Lower lobe of right lung (tissue), 2 donors: Measurements from ENCODE around the gene MAN2A2. TPM values are rescaled to one million over a fixed set of nuclear protein-coding genes. Genes with fewer than 3 reads are reported as not detected.

Experiments used
- ATAC-seq, 2 donors: fragments of 200-7000 bp; cut with Tn5 transposase; one replicate each; pipeline ENCODE4 v1.9.1; 2020 to 2022; ENCODE audit warnings: mild to moderate bottlenecking in 2 of 2, moderate library complexity in 2 of 2
- DNase-seq: peaks from one replicate; pipeline ENCODE4 v3.0.0-alpha.2; 2020
- H3K27ac ChIP-seq: fragments of 200-600 bp; one replicate; pipeline ENCODE4 v1.8.0; 2022
- H3K27me3 ChIP-seq: fragments of 200-600 bp; one replicate; pipeline ENCODE4 v1.8.0; 2022; ENCODE audit warnings: low read depth
- H3K36me3 ChIP-seq: fragments of 200-600 bp; one replicate; pipeline ENCODE4 v1.8.0; 2022; ENCODE audit warnings: mild to moderate bottlenecking
- H3K4me1 ChIP-seq: fragments of 200-600 bp; one replicate; pipeline ENCODE4 v1.8.0; 2022
- H3K4me3 ChIP-seq: fragments of 200-600 bp; one replicate; pipeline ENCODE4 v1.8.0; 2022; ENCODE audit warnings: mild to moderate bottlenecking
- H3K9me3 ChIP-seq: fragments of 200-600 bp; one replicate; pipeline ENCODE4 v1.8.0; 2022
- intact Hi-C: fragments of 100-400 bp; cut with DNase I; formaldehyde crosslinking; loops from one replicate; pipeline ENCODE4 v1.11.0; 2022
- total RNA-seq: library from RNA; stranded (reverse); fragmentation: NEBNext Ultra II Directional; extraction: Animal tissue kit (Norgen Biotek cat#: 25700); gene quantifications from one replicate; pipeline ENCODE4 v1.2.1, GENCODE V29; 2021
- TF ChIP-seq, protein P1 (sequence below): fragments of 200-600 bp; IDR thresholded peaks from one replicate; pipeline ENCODE4 v1.8.0; 2022; ENCODE audit warnings: antibody characterized with exemption, mild to moderate bottlenecking
- donor health status: DM: no; HTN: yes; CAD: no; lungs with severe emphysema.

The MAN2A2 gene
- total RNA-seq, 1 donor from 2014 or later = 96.9 TPM

DNA sequence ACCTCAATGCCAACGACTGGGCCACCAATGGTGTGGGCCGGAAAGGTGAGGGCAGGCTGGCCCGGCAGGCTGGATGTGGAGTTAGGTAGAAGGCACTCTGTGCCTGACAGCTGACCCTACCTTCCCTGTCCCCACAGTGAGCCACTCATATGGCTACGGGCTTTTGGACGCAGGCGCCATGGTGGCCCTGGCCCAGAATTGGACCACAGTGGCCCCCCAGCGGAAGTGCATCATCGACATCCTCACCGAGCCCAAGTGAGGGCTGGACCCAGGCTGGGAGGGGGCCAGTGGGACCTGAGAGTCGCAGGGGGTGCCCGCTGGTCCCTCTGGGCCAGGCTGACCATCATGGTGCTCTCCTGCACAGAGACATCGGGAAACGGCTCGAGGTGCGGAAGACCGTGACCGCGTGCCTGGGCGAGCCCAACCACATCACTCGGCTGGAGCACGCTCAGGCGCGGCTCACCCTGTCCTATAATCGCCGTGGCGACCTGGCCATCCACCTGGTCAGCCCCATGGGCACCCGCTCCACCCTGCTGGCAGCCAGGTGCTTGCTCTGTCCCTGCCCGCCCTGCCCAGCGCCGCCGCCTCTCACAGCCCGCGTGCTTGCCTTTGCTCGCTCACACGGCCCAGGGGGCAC, 23.3 kb upstream of the MAN2A2 start:
- intact Hi-C loops = no loop called here
- H3K9me3 ChIP-seq = no peaks in the 10 kb centered on the region
- H3K36me3 ChIP-seq = peaks cover 78% of the 10 kb centered on the region
- no peak overlapping the region for H3K4me3 ChIP-seq
- H3K27ac ChIP-seq = no peak overlapping the region
- H3K27me3 ChIP-seq = no peaks in the 10 kb centered on the region
- no peak for ATAC-seq
- H3K4me1 ChIP-seq = peaks cover 20% of the 10 kb centered on the region
- DNase-seq = no peak
- TF ChIP-seq, protein P1, sequence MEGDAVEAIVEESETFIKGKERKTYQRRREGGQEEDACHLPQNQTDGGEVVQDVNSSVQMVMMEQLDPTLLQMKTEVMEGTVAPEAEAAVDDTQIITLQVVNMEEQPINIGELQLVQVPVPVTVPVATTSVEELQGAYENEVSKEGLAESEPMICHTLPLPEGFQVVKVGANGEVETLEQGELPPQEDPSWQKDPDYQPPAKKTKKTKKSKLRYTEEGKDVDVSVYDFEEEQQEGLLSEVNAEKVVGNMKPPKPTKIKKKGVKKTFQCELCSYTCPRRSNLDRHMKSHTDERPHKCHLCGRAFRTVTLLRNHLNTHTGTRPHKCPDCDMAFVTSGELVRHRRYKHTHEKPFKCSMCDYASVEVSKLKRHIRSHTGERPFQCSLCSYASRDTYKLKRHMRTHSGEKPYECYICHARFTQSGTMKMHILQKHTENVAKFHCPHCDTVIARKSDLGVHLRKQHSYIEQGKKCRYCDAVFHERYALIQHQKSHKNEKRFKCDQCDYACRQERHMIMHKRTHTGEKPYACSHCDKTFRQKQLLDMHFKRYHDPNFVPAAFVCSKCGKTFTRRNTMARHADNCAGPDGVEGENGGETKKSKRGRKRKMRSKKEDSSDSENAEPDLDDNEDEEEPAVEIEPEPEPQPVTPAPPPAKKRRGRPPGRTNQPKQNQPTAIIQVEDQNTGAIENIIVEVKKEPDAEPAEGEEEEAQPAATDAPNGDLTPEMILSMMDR = no peak

- H3K4me1 ChIP-seq = peaks cover 23% of the 10 kb centered on the region
- intact Hi-C loops = no loop called here
- no peaks in the 10 kb centered on the region for H3K27me3 ChIP-seq
- TF ChIP-seq, protein P1 = no peak
- DNase-seq (no peak), ATAC-seq (no peak)
- peaks cover 73% of the 10 kb centered on the region for H3K36me3 ChIP-seq
- H3K27ac ChIP-seq = no peak overlapping the region
- no peaks in the 10 kb centered on the region for H3K9me3 ChIP-seq
- no peak overlapping the region for H3K4me3 ChIP-seq
Observed at GRCh38 chr15:90880381-90881145, 22.5 kb upstream of the MAN2A2 start.

GRCh38 chr15:90881181-90881977, 21.7 kb upstream of the MAN2A2 start:
- Histone ChIP-seq H3K4me3 (no peak overlapping the region), H3K27ac (no peak overlapping the region), H3K9me3 (no peaks in the 10 kb centered on the region), H3K27me3 (no peaks in the 10 kb centered on the region), H3K4me1 (peaks cover 32% of the 10 kb centered on the region), H3K36me3 (peaks cover 64% of the 10 kb centered on the region)
- intact Hi-C loops = no loop called here
- DNase-seq (no peak), ATAC-seq (no peak)
- TF ChIP-seq, protein P1 = no peak

DNA sequence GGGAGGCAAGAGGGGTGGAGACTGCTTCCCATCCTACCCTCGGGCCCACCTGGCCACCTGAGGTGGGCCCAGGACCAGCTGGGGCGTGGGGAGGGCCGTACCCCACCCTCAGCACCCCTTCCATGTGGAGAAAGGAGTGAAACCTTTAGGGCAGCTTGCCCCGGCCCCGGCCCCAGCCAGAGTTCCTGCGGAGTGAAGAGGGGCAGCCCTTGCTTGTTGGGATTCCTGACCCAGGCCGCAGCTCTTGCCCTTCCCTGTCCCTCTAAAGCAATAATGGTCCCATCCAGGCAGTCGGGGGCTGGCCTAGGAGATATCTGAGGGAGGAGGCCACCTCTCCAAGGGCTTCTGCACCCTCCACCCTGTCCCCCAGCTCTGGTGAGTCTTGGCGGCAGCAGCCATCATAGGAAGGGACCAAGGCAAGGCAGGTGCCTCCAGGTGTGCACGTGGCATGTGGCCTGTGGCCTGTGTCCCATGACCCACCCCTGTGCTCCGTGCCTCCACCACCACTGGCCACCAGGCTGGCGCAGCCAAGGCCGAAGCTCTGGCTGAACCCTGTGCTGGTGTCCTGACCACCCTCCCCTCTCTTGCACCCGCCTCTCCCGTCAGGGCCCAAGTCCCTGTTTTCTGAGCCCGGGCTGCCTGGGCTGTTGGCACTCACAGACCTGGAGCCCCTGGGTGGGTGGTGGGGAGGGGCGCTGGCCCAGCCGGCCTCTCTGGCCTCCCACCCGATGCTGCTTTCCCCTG, 21.0 kb upstream of the MAN2A2 start:
- no peak overlapping the region for H3K4me3 ChIP-seq
- H3K27ac ChIP-seq = no peak overlapping the region
- H3K9me3 ChIP-seq = no peaks in the 10 kb centered on the region
- TF ChIP-seq, protein P1 = no peak
- ATAC-seq (no peak), DNase-seq (no peak)
- H3K27me3 ChIP-seq = no peaks in the 10 kb centered on the region
- intact Hi-C loops = no loop called here
- peaks cover 38% of the 10 kb centered on the region for H3K4me1 ChIP-seq
- H3K36me3 ChIP-seq = peaks cover 63% of the 10 kb centered on the region
